ENCODE measurements around the gene CHST12. TPM values are rescaled to one million over a fixed set of nuclear protein-coding genes. Genes with fewer than 3 reads are reported as not detected.

The CHST12 gene
- total and polyA plus RNA-seq, 7 donors, result 1.2 to 11.9 (median 10.3) TPM

- Histone ChIP-seq H3K27ac (no peak overlapping the region), H3K9me3 (peaks cover 0 to 9% (median 3%) of the 10 kb centered on the region in 4 donors), H3K36me3 (no peaks in the 10 kb centered on the region), H3K4me3 (no peak overlapping the region), H3K27me3 (peaks cover 14 to 88% (median 28%) of the 10 kb centered on the region in 3 donors), H3K4me1 (peaks cover 0 to 18% (median 17%) of the 10 kb centered on the region in 4 donors)
- TF ChIP-seq POLR2A (IDR thresholded peaks at IDR 0.05), result no peak
- TF ChIP-seq POLR2AphosphoS5 (IDR thresholded peaks at IDR 0.05), result no peak
- TF ChIP-seq CTCF (IDR thresholded peaks at IDR 0.05), result no peak
- TF ChIP-seq EP300 (IDR thresholded peaks at IDR 0.05), result no peak
- no peak for DNase-seq
- WGBS, 2 donors, result 22 to 74% methylated on average over 19 of the region's 19 CpGs
- intact Hi-C loops (cut with DNase I), result no loop called here
These were observed 75.4 kb downstream of the CHST12 start for GRCh38 chr7:2478800-2479199.

DNA sequence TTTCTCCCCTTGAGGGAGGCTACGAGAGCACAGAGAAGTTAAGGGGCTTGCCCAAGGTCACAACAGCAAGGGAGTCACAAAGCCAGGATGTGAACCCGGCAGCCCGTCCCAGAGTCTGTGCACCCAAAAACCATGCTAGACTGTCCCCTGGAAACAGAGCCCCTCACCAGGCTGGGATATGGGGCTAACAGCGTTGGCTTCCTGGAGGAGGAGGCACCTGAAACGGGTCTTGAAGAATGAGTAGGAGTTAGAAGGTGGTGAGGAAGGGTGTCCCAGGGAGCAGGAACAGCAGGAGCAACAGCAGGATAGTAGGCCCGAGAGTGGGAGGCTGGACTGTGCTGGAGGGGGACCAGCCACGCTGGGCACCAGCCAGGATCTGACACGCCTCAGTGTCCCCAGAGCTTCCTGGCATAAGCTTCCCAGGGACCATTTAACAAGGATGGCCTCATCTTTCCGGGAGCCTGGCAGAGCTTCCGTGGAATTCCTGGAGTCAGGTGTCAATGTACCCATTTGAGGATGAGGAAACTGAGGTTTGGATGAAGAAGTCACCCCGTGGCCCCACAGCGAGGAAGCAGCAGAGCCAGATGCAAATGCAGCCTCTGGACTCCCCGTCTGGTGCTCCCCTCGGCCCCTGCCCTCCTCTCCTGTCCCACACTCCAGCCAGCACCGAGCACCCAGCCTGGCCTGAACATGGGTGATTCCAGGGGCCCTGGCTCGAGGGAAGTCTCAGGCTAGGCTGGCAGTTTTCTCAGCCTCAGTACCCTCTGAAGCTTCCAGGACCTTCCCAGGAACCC lies 76.1 kb downstream of the CHST12 start:
- Histone ChIP-seq H3K36me3 (no peaks in the 10 kb centered on the region), H3K4me1 (peaks cover 0 to 18% (median 17%) of the 10 kb centered on the region in 4 donors), H3K4me3 (no peak overlapping the region), H3K27me3 (peaks cover 14 to 94% (median 28%) of the 10 kb centered on the region in 3 donors), H3K9me3 (peaks cover 0 to 9% (median 3%) of the 10 kb centered on the region in 4 donors), H3K27ac (no peak overlapping the region)
- no peak for TF ChIP-seq POLR2AphosphoS5 (IDR thresholded peaks at IDR 0.05)
- TF ChIP-seq EP300 (IDR thresholded peaks at IDR 0.05), result no peak
- TF ChIP-seq CTCF (IDR thresholded peaks at IDR 0.05), result no peak
- no peak for TF ChIP-seq POLR2A (IDR thresholded peaks at IDR 0.05)
- intact Hi-C loops (cut with DNase I), result no loop called here
- WGBS, 2 donors, result 64 to 85% methylated on average over 16 of the region's 16 CpGs
- no peak for DNase-seq

GRCh38 chr7:2480070-2480408 lies 76.6 kb downstream of the CHST12 start:
- intact Hi-C loops (cut with DNase I), result no loop called here
- Histone ChIP-seq H3K4me3 (no peak overlapping the region), H3K27ac (no peak overlapping the region), H3K36me3 (no peaks in the 10 kb centered on the region), H3K4me1 (peaks cover 0 to 18% (median 17%) of the 10 kb centered on the region in 4 donors), H3K27me3 (peaks cover 14 to 91% (median 27%) of the 10 kb centered on the region in 3 donors), H3K9me3 (peaks cover 0 to 9% (median 3%) of the 10 kb centered on the region in 4 donors)
- no peak for DNase-seq
- 73 to 75% methylated on average over 21 of the region's 21 CpGs for WGBS, 2 donors
- no peak for TF ChIP-seq POLR2A (IDR thresholded peaks at IDR 0.05)

- intact Hi-C loops (cut with DNase I), result no loop called here
- peaks cover 14 to 87% (median 26%) of the 10 kb centered on the region in 3 donors for H3K27me3 ChIP-seq
- no peaks in the 10 kb centered on the region for H3K36me3 ChIP-seq
- H3K27ac ChIP-seq, result no peak overlapping the region
- WGBS, 2 donors, result 80 to 86% methylated on average over 4 of the region's 4 CpGs
- H3K4me1 ChIP-seq, result peaks cover 0 to 18% (median 17%) of the 10 kb centered on the region in 4 donors
- TF ChIP-seq POLR2A (IDR thresholded peaks at IDR 0.05) (no peak), EP300 (IDR thresholded peaks at IDR 0.05) (no peak), CTCF (IDR thresholded peaks at IDR 0.05) (no peak), POLR2AphosphoS5 (IDR thresholded peaks at IDR 0.05) (no peak)
- DNase-seq, result no peak
- H3K4me3 ChIP-seq, result no peak overlapping the region
- peaks cover 0 to 9% (median 3%) of the 10 kb centered on the region in 4 donors for H3K9me3 ChIP-seq
These were observed 77.8 kb downstream of the CHST12 start for GRCh38 chr7:2481195-2481594.

- H3K36me3 ChIP-seq, result no peaks in the 10 kb centered on the region
- TF ChIP-seq EP300 (IDR thresholded peaks at IDR 0.05) (no peak), POLR2AphosphoS5 (IDR thresholded peaks at IDR 0.05) (no peak), CTCF (IDR thresholded peaks at IDR 0.05) (no peak), POLR2A (IDR thresholded peaks at IDR 0.05) (no peak)
- no peak overlapping the region for H3K27ac ChIP-seq
- intact Hi-C loops (cut with DNase I), result no loop called here
- H3K27me3 ChIP-seq, result peaks cover 11 to 85% (median 32%) of the 10 kb centered on the region in 3 donors
- H3K4me3 ChIP-seq, result no peak overlapping the region
- 74 to 83% methylated on average over 10 of the region's 10 CpGs for WGBS, 2 donors
- peaks cover 0 to 20% (median 19%) of the 10 kb centered on the region in 4 donors for H3K4me1 ChIP-seq
- DNase-seq, result no peak
- H3K9me3 ChIP-seq, result peaks cover 0 to 9% (median 3%) of the 10 kb centered on the region in 4 donors
These were observed 79.5 kb downstream of the CHST12 start for GRCh38 chr7:2482725-2483451.
